Measurements from ENCODE around the gene FOXP1. TPM values are rescaled to one million over a fixed set of nuclear protein-coding genes. Genes with fewer than 3 reads are reported as not detected.

FOXP1 gene
- total RNA-seq, 1 donor from 2014 or later = 26.1 TPM

DNA sequence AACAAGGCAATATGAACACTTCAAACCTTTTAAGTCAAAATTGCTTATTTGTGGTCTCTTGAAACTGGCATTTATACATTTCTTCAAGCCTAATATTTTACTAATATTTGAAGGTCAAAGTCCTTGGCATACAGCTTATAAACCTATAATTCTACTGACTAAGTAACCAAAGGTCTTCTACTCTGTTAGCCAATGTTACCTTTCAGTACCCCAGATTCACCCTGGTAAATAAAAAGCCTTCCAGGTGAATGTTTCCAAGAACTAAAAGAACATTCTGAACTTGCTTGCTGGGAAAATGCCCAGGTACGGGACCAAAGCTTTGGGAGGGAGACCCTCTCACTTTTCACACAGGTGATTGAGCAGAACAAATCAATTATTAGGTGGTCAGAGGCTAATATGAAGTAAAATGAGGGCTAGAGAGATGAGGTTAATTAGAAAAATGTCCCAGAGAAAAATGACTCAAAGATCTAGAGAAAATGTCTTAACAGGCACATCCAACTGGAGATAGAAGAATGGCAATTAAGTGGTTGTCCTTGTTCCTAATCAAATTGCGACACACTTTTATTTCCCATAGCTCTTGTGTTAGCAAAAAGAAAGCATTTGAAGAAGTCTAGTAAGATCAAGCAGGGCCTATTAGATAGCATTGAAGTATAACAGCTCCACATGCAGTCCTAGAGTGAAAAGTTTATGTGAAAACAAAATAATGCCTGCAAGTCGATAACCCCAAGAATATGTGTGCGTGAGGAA lies 232.0 kb downstream of the FOXP1 start:
- no peak for DNase-seq (ENCODE audit: low read depth)
- TF ChIP-seq, protein P1, sequence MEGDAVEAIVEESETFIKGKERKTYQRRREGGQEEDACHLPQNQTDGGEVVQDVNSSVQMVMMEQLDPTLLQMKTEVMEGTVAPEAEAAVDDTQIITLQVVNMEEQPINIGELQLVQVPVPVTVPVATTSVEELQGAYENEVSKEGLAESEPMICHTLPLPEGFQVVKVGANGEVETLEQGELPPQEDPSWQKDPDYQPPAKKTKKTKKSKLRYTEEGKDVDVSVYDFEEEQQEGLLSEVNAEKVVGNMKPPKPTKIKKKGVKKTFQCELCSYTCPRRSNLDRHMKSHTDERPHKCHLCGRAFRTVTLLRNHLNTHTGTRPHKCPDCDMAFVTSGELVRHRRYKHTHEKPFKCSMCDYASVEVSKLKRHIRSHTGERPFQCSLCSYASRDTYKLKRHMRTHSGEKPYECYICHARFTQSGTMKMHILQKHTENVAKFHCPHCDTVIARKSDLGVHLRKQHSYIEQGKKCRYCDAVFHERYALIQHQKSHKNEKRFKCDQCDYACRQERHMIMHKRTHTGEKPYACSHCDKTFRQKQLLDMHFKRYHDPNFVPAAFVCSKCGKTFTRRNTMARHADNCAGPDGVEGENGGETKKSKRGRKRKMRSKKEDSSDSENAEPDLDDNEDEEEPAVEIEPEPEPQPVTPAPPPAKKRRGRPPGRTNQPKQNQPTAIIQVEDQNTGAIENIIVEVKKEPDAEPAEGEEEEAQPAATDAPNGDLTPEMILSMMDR (conservative IDR thresholded peaks at IDR 0.05; ENCODE audit: low read depth, low read length) = no peak

GRCh38 chr3:71350998-71351397 lies 232.5 kb downstream of the FOXP1 start:
- no peak overlapping the region for H3K4me3 ChIP-seq (ENCODE audit: low read depth, low read length)
- no peak for DNase-seq (ENCODE audit: low read depth)
- TF ChIP-seq, protein P1 (conservative IDR thresholded peaks at IDR 0.05; ENCODE audit: low read depth, low read length) = no peak

More for the DNA sequence above, 232.0 kb downstream of the FOXP1 start:
- no peak overlapping the region for H3K4me3 ChIP-seq (ENCODE audit: low read depth, low read length)

DNA sequence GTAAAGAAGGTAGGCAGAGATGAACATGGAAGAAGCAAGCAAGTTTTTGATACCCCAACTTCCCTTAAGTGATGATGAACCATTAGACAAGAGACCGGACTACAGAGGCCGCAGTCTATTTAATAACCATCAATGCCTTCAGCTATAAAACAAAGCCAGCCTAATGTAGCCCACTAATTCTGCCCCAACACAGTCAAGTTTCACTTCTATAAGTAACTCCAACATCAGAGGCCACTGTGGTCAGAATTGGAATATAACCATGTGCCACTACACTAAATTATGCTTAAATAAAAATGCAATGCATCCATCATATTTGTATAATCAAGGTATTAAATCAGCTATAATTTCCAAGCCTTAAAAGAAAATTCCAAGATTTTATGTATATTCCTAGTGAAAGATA lies 234.7 kb downstream of the FOXP1 start:
- H3K4me3 ChIP-seq (ENCODE audit: low read depth, low read length) = no peak overlapping the region
- TF ChIP-seq, protein P1 (conservative IDR thresholded peaks at IDR 0.05; ENCODE audit: low read depth, low read length) = no peak
- no peak for DNase-seq (ENCODE audit: low read depth)

DNA sequence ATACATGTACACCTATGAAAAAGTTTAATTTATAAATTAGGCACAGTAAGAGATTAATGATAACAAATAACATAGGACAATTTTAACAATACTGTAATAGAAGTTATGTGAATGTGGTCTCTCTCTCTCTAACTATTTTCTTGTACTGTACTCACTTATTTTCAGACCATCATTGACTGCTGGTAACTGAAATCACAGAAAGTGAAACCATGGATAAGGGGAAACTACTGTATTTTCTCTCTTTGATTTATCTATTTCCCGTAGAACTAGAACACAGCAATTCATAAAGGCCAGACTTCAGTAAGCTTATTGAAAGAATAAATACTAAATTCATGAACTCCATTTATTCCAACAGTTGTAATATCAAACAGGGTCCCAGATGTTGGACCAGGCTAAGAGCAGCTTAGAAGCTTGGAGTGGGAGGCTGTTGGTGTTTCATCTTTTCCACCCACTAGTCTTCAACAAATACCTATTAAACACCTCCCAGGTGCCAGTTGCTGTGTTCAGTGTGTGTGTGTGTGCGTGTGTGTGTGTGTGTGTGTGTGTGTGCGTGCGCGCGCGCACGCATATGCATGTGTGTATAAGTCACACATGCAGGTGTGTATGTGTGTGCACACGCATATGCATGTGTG lies 235.4 kb downstream of the FOXP1 start:
- TF ChIP-seq, protein P1 (conservative IDR thresholded peaks at IDR 0.05; ENCODE audit: low read depth, low read length) = no peak
- H3K4me3 ChIP-seq (ENCODE audit: low read depth, low read length) = peak overlapping the region; percentile 4
- DNase-seq (ENCODE audit: low read depth) = no peak

DNA sequence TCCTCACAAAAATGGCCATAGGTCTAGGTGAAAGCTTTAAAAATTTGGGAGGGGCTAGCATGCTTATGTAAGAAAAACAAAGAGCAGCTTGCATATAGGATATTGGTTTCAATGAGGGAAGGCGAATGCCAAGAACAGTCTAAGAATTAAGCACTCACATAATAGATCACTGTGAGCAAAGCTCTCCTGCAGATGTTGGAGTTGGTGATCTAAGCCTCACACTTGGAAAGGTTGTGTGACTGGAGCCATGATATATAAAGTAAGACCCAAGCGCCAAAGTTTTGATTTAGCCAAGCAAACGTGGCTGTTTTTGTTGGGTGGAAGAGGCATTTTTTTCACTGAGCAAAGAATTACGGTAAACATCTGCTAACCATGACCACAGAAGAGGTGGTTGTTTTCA lies 237.5 kb downstream of the FOXP1 start:
- no peak overlapping the region for H3K4me3 ChIP-seq (ENCODE audit: low read depth, low read length)
- DNase-seq (ENCODE audit: low read depth) = no peak
- TF ChIP-seq, protein P1 (conservative IDR thresholded peaks at IDR 0.05; ENCODE audit: low read depth, low read length) = no peak

DNA sequence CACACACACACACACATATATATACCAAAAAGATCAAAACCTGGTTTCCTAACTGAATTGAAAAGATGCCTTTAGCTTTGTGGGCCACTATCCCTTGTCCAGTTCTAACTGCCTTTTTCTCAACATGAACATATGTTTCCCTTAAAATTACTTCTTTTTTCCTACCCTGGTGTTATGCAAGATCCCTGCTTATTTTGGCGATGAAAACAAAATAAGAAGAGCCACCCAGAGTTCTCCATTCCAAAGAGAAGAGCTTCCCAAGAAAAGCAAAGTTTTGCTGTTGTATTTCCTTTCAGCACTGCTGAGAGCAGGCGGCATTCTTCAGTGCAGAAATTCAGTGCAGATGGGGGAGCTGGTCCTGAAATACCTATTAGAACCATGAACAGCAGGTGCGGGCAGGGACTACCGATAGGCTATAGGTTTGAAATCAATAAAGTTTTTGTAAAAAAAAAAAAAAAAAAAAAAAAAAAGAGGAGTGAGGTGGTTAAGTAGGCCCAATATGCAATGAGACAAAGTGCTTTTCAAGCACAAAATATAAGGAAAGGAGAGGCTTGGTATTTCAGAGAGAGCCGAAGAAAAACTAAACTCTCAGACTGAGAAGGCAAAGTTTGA lies 238.0 kb downstream of the FOXP1 start:
- no peak overlapping the region for H3K4me3 ChIP-seq (ENCODE audit: low read depth, low read length)
- TF ChIP-seq, protein P1 (conservative IDR thresholded peaks at IDR 0.05; ENCODE audit: low read depth, low read length) = no peak
- no peak for DNase-seq (ENCODE audit: low read depth)
